ENCODE measurements around the gene SKP1.
A peak's percentile ranks its signal among the peaks of the same experiment; 100 is the strongest.

SKP1 gene

GRCh38 chr5:134111741-134112647 is 64.8 kb downstream of the SKP1 start:
- DNase-seq, result no peak

GRCh38 chr5:134110382-134110781 is 66.4 kb downstream of the SKP1 start:
- DNase-seq, result no peak

- DNase-seq, result no peak
Measured at GRCh38 chr5:134107779-134108178, 69.0 kb downstream of the SKP1 start.

GRCh38 chr5:134106991-134107701 is 69.6 kb downstream of the SKP1 start:
- DNase-seq, result no peak

- DNase-seq, result no peak
Measured at GRCh38 chr5:134103998-134104654, 72.6 kb downstream of the SKP1 start.

- DNase-seq, result no peak
Measured at GRCh38 chr5:134103397-134103796, 73.4 kb downstream of the SKP1 start.

GRCh38 chr5:134101686-134102439 is 74.9 kb downstream of the SKP1 start:
- DNase-seq, result peak; percentile 28 to 87

GRCh38 chr5:134100283-134101091 is 76.3 kb downstream of the SKP1 start:
- DNase-seq, result no peak

GRCh38 chr5:134099939-134100282 is 76.8 kb downstream of the SKP1 start:
- DNase-seq, result no peak

- DNase-seq, result no peak
Measured at GRCh38 chr5:134099288-134099872, 77.4 kb downstream of the SKP1 start.

All from inflammatory macrophage treated with lipopolysaccharide for 1 hour (primary cell).